Stimulated activated effector memory CD8-positive, alpha-beta T cell treated with anti-CD3 and anti-CD28 coated beads, Interleukin-12 subunit alpha, Interleukin-12 subunit beta, amount 100 ng/mL, for 72 hours (primary cell): ENCODE results near the gene CCDC33.

ENCODE experiments used
- ATAC-seq: fragments of 150-1000 bp; cut with Tn5 transposase; 2 replicates; pipeline ENCODE4 v1.10.0; 2021
- DNase-seq, 2 donors: peaks; one replicate each; pipeline ENCODE4 v3.0.0; 2021 to 2022; ENCODE audit warnings: low spot score in 2 of 2
- H3K27ac Mint-ChIP-seq: one replicate; pipeline ENCODE4 v1.8.0; 2022; ENCODE audit warnings: mild to moderate bottlenecking, mixed read lengths
- H3K36me3 Mint-ChIP-seq: one replicate; pipeline ENCODE4 v1.8.0; 2022; ENCODE audit warnings: mild to moderate bottlenecking, mixed read lengths
- H3K4me1 Mint-ChIP-seq: one replicate; pipeline ENCODE4 v1.8.0; 2022; ENCODE audit warnings: mixed read lengths
- H3K4me3 Mint-ChIP-seq: one replicate; pipeline ENCODE4 v1.8.0; 2022; ENCODE audit warnings: mild to moderate bottlenecking, mixed read lengths
- H3K9me3 Mint-ChIP-seq: one replicate; pipeline ENCODE4 v1.8.0; 2022; ENCODE audit warnings: mixed read lengths

Gene CCDC33

DNA sequence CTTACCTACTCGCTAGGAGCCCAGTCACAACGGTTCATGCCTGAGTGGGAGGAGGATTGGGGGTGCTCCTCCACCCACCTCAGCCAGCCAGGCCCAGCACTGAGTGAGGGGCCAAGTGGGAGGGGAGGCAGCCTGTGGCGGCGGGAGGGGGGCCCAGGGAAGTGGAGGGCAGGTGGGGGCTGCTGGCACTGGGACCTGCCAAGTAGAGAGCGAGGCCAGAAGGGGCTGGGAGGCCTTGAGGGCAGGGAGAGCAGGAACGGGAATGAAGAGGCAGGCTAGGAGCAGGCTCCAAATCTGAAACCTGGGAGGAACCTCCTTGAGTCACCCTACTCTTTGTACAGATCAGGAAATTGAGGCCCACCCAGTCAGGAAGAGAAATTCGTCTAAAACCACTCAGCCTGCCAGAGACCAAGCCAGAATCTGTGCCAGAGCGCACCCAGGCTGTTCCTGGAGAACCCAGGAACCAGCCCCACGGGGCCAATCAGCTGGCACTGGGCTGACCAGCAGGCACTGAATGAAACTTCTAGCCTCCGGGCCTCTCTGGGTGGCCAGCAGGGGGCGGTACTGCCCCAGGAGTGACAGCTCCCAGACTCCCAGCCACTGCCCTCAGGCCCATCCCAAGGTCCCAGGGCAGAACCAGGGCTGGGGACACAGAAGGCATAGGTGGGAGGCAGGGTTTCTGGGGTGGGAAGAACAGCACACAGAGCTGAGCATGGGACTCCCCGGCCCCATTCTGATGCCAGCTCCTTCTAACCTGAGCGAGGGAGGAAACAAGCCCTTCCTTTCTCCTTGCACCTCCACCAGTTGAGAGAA is 146.1 kb downstream of the CCDC33 start:
- Mint-ChIP-seq H3K4me3 (no peak overlapping the region), H3K36me3 (peaks cover 7% of the 10 kb centered on the region), H3K9me3 (no peaks in the 10 kb centered on the region), H3K4me1 (peaks cover 67% of the 10 kb centered on the region), H3K27ac (peak overlapping the region; percentile 79)
- ATAC-seq = peak; percentile 52
- peak; percentile 85 to 91 for DNase-seq

- DNase-seq (no peak), ATAC-seq (no peak)
- Mint-ChIP-seq H3K4me3 (peak overlapping the region; percentile 26), H3K4me1 (peaks cover 67% of the 10 kb centered on the region), H3K36me3 (peaks cover 7% of the 10 kb centered on the region), H3K9me3 (no peaks in the 10 kb centered on the region), H3K27ac (peak overlapping the region; percentile 79)
Measured at GRCh38 chr15:74383286-74383685, 147.2 kb downstream of the CCDC33 start.

GRCh38 chr15:74383695-74384565 is 147.8 kb downstream of the CCDC33 start:
- Mint-ChIP-seq H3K27ac (peak overlapping the region; percentile 79), H3K4me1 (peaks cover 63% of the 10 kb centered on the region), H3K36me3 (peaks cover 7% of the 10 kb centered on the region), H3K4me3 (peak overlapping the region; percentile 26), H3K9me3 (no peaks in the 10 kb centered on the region)
- ATAC-seq (peak; percentile 76), DNase-seq (peak; percentile 53 to 80)

DNA sequence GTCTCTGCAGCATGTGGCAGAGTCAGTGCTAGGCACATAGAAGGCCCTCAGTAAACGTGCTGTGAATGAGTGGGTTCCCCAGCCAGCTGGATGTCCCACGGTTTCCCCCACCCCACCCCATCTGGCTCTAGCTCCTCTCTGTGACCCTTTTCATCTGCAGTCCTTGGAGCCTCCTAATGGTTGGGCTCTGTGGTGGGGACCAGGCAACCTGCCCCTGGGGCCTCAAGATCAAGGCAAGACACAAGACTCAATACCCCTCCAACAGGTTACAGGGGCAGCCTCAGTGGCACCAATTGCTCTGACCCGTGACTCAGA is 148.4 kb downstream of the CCDC33 start:
- Mint-ChIP-seq H3K4me3 (peak overlapping the region; percentile 26), H3K9me3 (no peaks in the 10 kb centered on the region), H3K36me3 (peaks cover 7% of the 10 kb centered on the region), H3K27ac (peak overlapping the region; percentile 79), H3K4me1 (peaks cover 57% of the 10 kb centered on the region)
- ATAC-seq (no peak), DNase-seq (no peak)

- ATAC-seq (peak; percentile 81), DNase-seq (peak in 1 of 2 donors; percentile 82)
- H3K4me1 Mint-ChIP-seq = peaks cover 60% of the 10 kb centered on the region
- no peaks in the 10 kb centered on the region for H3K9me3 Mint-ChIP-seq
- H3K4me3 Mint-ChIP-seq = peak overlapping the region; percentile 26
- H3K36me3 Mint-ChIP-seq = peaks cover 7% of the 10 kb centered on the region
- peak overlapping the region; percentile 79 for H3K27ac Mint-ChIP-seq
Measured at GRCh38 chr15:74384881-74385643, 148.9 kb downstream of the CCDC33 start.

GRCh38 chr15:74385733-74386132 is 149.6 kb downstream of the CCDC33 start:
- ATAC-seq (no peak), DNase-seq (no peak)
- no peaks in the 10 kb centered on the region for H3K9me3 Mint-ChIP-seq
- H3K27ac Mint-ChIP-seq = peak overlapping the region; percentile 79
- peak overlapping the region; percentile 26 for H3K4me3 Mint-ChIP-seq
- H3K36me3 Mint-ChIP-seq = peaks cover 7% of the 10 kb centered on the region
- peaks cover 62% of the 10 kb centered on the region for H3K4me1 Mint-ChIP-seq
